GOT3 (cell line): Measurements from ENCODE around the gene ECPAS.
"Not testable (repeated sequence)": the region's sequence is repeated elsewhere in the genome, so short reads cannot be mapped to it uniquely, and the experiment has no call there.

Experiments
- DNase-seq: peaks from one replicate; lab custom pipeline; 2025; ENCODE audit warnings: mixed read lengths; lab: John Stamatoyannopoulos, UW

Gene ECPAS

DNA sequence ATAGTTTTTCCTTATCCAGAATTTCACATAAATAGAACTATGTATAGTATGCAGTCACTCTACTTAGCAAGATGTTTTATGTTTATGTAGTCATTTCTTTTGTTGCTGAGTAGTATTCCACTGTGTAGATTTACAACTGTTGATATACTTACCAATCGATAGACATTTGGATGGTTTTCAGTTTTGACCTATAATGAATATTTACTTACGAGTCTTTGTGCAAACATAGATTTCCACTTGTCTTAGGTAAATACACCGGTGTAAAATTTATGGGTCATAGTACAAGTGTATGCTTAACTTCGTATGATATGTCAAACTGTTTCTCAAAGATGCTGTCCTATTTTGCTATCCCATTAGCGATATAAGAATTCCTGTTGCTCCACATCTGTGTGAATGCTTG is 134.4 kb downstream of the ECPAS start:
- DNase-seq: no peak

DNA sequence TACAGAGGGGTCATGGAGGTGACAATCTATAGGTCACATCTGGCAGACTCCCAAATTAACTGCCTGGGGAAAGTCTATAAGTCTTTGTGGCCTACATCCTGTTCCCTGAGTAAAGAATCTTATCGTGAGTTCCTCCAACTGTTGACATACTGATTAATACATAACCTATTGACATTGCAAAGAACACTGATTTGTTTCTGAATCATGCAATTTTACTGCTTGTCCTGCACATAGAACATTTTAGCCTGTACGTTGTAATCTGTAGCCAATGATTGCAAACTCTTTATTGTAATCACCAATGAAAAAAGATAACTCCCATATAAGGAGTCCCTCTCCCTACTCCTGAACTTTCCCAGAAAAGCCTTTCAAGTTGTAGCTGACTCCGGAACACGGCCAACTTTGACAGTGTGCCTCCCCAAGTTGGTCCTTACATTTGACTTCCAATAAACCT is 135.3 kb downstream of the ECPAS start:
- DNase-seq: no peak

DNA sequence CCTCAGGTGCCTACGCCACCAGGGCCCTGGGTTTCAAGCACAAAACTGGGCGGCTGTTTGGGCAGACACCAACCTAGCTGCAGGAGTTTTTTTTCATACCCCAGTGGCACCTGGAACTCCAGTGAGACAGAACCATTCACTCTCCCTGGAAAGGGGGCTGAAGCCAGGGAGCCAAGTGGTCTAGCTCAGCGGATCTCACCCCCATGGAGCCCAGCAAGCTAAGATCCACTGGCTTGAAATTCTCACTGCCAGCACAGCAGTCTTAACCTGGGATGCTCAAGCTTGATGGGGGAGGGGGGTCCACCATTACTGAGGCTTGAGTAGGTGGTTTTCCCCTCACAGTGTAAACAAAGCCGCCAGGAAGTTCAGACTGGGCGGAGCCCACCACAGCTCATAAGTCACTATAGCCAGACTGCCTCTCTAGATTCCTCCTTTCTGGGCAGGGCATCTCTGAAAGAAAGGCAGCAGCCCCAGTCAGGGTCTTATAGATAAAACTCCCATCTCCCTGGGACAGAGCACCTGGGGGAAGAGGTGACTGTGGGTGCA is 149.8 kb downstream of the ECPAS start:
- DNase-seq: not testable (repeated sequence)

DNA sequence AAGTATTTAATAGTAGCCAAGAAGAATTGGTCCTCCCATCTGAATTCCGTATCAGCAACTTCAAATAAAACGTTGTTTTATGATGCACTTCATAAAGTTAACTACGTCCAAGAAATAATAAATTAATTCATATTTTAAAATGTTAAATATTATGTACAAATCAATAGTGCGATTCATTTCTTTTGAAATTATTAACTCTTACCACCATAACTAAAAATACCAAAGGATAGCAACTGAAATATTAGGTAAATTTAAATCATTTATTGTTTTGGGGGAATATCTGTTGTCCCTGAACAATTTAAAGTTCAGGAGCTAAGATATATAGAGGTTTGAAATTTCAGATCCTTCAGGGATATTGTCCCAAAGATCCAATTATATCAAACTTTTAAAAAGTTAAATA is 154.1 kb downstream of the ECPAS start, which contains the start of gene OR2K2:
Gene OR2K2 (minus strand): TSS at position 101 of the 400 bp plus-strand sequence. CDS start 1,791 bp downstream, outside the sequence.
- no peak for DNase-seq

DNA sequence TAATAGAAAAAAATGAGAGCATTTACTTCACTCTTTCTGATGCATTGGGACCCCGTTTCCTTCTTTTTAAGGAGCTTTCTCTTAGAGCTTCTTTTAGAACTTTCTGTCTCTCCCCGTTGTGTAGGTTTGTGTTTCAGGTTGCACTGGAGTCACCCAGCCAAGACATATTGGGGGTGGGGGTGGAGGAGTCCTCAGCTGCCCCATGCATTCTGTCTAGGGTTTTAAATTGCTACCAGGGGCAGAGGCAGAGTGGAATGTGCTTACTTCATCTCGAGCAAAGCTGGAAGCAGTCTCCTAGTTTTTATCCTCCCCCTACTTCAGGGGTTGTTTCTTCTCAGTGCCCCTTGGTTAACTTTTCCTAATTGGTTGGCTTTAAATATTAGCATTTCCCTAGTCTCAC is 163.6 kb downstream of the ECPAS start:
- DNase-seq: no peak

DNA sequence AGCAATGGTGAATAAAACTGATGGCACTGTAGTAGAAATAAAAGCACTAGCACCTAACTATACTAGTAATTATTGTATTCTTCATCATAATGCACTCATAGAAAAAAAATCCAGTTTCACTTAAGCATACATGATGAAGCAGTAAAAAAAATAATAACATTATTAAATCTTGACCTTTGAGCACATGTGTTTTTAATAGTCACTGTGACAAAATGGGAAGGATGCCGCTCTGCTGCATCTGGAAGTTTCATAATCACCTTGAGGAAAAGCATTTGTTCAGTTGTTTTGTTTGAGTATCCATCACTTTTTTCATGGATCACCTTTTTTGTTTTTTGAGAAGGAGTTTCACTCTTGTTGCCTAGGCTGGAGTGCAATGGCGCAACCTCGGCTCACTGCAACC is 167.4 kb downstream of the ECPAS start:
- no peak for DNase-seq
